IMR-90 (cell line): ENCODE measurements around the gene ANKRD22.

Experiments used
- CEBPB ChIP-seq: IDR thresholded peaks from 2 replicates; pipeline ENCODE4 v1.6.1; 2012; ENCODE audit warnings: low read depth, low read length, improper control_type of control experiment
- CTCF ChIP-seq: conservative IDR thresholded peaks from 2 replicates; pipeline ENCODE4 v1.5.1; 2012; ENCODE audit warnings: mild to moderate bottlenecking, low read depth, low read length, improper control_type of control experiment
- FOS ChIP-seq: fragments of 150-350 bp; IDR thresholded peaks from 2 replicates; pipeline ENCODE4 v1.6.1; 2016; ENCODE audit warnings: low read depth, low read length
- MAFK ChIP-seq: IDR thresholded peaks from 2 replicates; pipeline ENCODE4 v1.6.1; 2012; ENCODE audit warnings: low read depth, low read length, improper control_type of control experiment
- MXI1 ChIP-seq: IDR thresholded peaks from 2 replicates; pipeline ENCODE4 v1.6.1; 2012; ENCODE audit warnings: low read depth, mild to moderate bottlenecking, low read length, moderate library complexity, borderline replicate concordance
- POLR2A ChIP-seq: IDR thresholded peaks from 2 replicates; pipeline ENCODE4 v1.6.1; 2012; ENCODE audit warnings: mild to moderate bottlenecking, low read depth, low read length
- RAD21 ChIP-seq: IDR thresholded peaks from 2 replicates; pipeline ENCODE4 v1.6.1; 2012; ENCODE audit warnings: low read length, improper control_type of control experiment
- RFX5 ChIP-seq: IDR thresholded peaks from 2 replicates; pipeline ENCODE4 v1.8.0; 2012; ENCODE audit warnings: low read depth, mild to moderate bottlenecking, low read length, moderate library complexity
- USF2 ChIP-seq: fragments of 150-350 bp; IDR thresholded peaks from 2 replicates; pipeline ENCODE4 v1.6.1; 2017; ENCODE audit warnings: mild to moderate bottlenecking, antibody characterized with exemption, low read length, low read depth

GRCh38 chr10:88794731-88795130 lies 56.9 kb downstream of the ANKRD22 start:
- TF ChIP-seq RAD21: no peak
- no peak for TF ChIP-seq USF2
- TF ChIP-seq RFX5: no peak
- TF ChIP-seq POLR2A: no peak
- TF ChIP-seq CTCF: no peak
- no peak for TF ChIP-seq FOS
- no peak for TF ChIP-seq MXI1
- TF ChIP-seq MAFK: no peak
- TF ChIP-seq CEBPB: no peak
